DMS53 (cell line): ENCODE measurements around the gene SP2.

ENCODE experiments used
- DNase-seq: peaks from one replicate; lab custom pipeline; 2025; lab: John Stamatoyannopoulos, UW

Gene SP2

GRCh38 chr17:47949197-47949759 lies 53.2 kb downstream of the SP2 start:
- peak; percentile 94 for DNase-seq

DNA sequence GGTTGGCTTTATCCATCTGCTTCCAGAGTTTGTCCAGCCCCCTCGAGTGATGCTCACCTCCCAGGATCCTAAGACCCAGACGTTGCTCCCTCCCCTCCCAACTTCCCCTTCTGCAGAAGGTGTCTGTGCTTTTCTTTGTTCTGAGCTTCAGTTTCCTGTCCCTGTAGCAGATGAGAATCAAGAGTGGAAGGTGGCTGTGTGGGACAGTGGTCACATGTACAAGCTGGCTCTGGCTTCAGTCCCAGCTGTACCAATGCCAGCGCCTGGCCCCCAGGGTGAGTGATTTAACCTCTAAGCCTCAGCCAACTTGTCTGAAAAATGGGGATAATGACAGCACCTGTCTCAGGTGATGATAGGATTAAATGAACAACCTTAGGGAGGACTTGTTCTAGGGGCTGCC lies 53.9 kb downstream of the SP2 start:
- DNase-seq: peak; percentile 76

DNA sequence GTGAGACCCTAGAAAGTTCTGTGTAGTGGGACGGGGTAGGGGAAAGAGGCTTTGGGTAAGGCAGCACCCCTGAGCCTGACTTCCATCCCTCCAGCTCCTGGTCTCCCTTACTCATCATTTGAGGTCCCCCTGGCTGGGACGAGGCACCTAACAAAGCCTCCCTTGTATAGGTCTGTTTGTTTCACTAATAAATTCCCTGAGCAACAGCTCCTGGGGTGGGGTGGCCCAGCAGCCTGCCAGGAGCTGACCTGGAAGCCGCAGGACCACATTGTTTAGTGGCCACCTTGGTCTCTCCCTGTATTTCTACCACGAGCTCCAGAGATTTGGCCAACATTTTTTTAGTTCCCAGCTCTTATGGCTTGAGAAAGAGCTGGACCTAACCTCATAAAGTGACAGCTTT lies 54.4 kb downstream of the SP2 start:
- no peak for DNase-seq

- DNase-seq: no peak
Observed at GRCh38 chr17:47952171-47953021, 56.4 kb downstream of the SP2 start.

GRCh38 chr17:47953909-47954308 lies 57.9 kb downstream of the SP2 start:
- DNase-seq: no peak

GRCh38 chr17:47955497-47956461 lies 59.7 kb downstream of the SP2 start:
- DNase-seq: peak; percentile 66

GRCh38 chr17:47956791-47957590 lies 61.0 kb downstream of the SP2 start:
- DNase-seq: peak; percentile 71

DNA sequence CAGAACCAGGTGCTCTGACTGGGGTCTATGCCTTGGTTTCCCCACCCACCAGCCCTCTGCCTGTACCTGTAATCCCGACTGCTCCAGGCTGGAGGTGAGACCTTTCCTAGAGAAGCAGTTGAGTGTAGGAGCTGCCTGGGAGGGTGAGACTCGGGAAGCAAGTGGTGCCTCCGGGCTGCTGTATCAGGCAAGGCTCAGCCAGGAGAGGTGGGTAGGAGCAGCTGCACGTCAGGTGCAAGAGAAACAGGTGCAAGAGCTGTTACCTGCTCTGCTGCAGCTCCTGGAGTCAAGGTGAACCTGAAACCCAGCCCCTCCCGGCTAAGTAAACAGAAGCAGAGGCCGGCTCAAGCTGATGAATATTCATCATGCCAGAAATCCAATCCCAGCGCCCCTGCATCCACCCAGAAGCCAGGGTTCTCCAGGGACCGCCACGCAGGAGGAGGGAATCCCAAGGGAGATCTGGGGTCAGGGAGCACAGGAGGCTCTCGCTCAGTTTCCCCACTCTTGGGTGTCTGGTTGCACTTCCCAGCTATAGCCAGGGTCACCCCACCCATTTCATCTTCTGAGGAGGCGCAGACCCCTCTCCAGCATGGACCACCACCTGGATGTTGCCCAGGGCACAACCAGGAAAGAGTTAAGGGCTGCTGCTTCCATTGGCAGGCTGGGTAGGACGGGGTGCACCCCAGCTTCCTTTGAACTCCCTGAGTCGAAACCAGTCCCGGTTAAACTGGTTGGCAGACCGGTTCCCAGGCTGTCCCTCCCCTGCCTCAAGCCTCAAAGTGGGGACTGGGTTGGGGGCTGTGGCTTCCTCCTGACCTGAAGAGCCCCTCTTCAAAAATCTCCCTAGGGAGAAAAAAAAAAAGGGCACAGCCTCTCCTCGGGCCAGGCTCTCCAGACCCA lies 61.8 kb downstream of the SP2 start, which contains the start of gene PRR15L:
TSS of gene PRR15L (minus strand) at position 293 of the 900 bp plus-strand sequence. CDS start 4,649 bp downstream, outside the sequence.
- peak; percentile 99 for DNase-seq

GRCh38 chr17:47959825-47960655 lies 64.0 kb downstream of the SP2 start:
- DNase-seq: peak; percentile 41

- no peak for DNase-seq
Observed at GRCh38 chr17:47961406-47961805, 65.4 kb downstream of the SP2 start.

DNA sequence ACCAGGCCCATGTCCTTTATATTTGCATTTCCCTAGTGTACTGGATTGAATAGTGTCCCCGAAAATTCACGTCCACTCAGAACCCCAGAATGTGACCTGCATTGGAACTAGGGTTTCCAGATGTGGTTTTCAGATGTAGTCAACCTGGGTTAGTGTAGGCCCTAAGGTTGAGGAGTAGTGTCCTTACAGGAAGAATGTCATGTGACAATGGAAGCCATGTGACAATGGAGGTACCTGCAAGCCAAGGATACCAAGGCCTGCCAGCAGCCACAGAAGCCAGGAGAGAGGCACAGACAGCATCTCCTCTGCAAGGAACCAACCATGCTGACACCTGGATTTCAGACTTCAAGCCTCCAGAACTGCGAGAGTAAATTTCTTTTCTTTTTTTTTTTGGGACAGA lies 66.9 kb downstream of the SP2 start:
- DNase-seq: no peak

DNA sequence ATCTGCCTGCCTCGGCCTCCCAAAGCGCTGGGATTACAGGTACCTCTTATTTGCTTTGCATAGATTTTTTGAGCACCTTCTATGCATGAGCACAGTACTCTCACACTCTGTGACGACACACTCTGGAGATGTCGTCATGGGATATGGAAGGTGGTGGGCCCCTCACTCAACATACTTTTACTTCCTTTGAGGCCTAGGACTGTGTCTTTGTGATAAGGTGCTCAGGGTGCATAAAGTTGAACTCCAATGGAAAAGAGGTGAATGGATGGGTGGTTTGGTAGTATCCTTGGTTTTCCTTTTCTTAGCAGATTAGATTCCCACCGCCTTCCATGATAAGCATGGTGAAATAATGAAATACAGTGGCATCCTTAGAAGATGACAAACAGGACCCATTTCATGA lies 68.8 kb downstream of the SP2 start:
- no peak for DNase-seq

GRCh38 chr17:47966079-47966519 lies 70.1 kb downstream of the SP2 start:
- no peak for DNase-seq

- DNase-seq: no peak
Observed at GRCh38 chr17:47967607-47968252, 71.7 kb downstream of the SP2 start.

GRCh38 chr17:47968836-47969235 lies 72.8 kb downstream of the SP2 start:
- DNase-seq: no peak

DNA sequence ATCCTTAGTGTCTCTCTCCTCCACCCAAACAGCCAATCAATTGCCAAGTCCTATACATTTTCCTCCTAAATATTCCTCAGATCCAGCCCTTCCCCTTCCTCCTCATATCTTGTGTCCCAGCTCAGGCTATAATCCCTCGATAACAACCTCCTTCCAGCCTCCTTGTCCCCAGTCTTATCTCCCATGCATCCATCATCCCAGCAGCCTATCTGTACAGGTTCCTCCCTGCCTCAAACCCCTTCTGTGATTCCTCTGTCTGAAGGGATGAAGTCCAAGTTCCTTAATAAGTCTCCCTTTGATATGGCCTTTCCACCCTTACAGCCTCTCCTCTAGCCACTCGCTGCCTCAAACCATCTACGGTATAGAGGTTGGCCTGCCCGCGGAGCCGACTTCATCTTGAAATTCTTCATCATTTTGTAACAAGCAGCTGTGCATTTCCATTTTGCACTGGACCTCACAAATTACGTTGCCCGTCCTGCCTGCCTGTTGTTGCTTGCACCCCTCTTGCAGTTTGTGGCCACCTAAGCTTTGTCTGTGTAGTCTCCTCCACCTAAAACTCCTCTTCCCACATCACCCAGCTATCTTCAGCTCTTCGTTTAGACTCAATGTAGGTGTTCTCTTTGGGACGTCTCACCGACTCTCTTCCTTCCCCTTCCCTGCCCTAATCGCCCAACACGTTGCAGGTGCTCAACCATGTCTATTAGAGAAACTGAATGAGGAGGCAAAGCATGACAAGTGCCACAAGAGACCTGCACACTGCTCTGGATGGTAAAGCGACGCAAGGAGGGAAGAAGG lies 74.1 kb downstream of the SP2 start:
- no peak for DNase-seq

- DNase-seq: peak; percentile 100
Observed at GRCh38 chr17:47970725-47971499, 74.9 kb downstream of the SP2 start, which contains the start of gene CDK5RAP3. CDK5RAP3 (plus strand) TSS chr17:47971113; CDS start chr17:47971147, 34 bp downstream.
